Fibroblast of pulmonary artery (primary cell): ENCODE measurements around the gene AKAP6.
A peak's percentile ranks its signal among the peaks of the same experiment; 100 is the strongest.

Experiments used
- DNase-seq: peaks from one replicate; pipeline ENCODE4 v3.0.0-alpha.2; 2010; ENCODE audit warnings: low read depth
- H3K4me3 ChIP-seq: replicated peaks from 2 replicates; pipeline ENCODE4 v1.5.1; 2011; ENCODE audit warnings: low read depth, mild to moderate bottlenecking, control low read depth, low read length, moderate library complexity
- TF ChIP-seq, protein P1 (sequence below): IDR thresholded peaks from 2 replicates; pipeline ENCODE4 v1.5.1; 2011; ENCODE audit warnings: mild to moderate bottlenecking, control low read depth, low read length, inconsistent platforms; ENCODE audit errors: missing control alignments

The AKAP6 gene

DNA sequence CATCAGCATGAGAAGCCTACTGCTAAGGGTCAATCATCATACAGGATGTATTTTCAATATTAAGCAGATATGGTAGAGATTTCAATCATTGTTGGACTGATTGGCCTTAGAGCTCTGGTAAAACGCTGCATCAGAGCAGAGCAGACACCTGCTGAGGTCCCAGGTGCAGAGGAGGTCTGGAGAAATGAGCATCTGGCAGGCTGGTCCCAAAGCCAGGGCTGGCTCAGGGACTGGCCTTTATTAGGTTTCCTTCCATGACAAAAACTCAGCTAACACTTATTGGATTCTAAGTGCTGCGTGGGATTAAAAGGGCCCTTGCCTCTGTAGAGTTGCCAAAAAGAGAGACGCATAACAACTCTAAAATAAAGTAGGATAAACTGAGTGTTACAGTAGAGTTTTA is 29.7 kb downstream of the AKAP6 start:
- no peak for DNase-seq
- TF ChIP-seq, protein P1, sequence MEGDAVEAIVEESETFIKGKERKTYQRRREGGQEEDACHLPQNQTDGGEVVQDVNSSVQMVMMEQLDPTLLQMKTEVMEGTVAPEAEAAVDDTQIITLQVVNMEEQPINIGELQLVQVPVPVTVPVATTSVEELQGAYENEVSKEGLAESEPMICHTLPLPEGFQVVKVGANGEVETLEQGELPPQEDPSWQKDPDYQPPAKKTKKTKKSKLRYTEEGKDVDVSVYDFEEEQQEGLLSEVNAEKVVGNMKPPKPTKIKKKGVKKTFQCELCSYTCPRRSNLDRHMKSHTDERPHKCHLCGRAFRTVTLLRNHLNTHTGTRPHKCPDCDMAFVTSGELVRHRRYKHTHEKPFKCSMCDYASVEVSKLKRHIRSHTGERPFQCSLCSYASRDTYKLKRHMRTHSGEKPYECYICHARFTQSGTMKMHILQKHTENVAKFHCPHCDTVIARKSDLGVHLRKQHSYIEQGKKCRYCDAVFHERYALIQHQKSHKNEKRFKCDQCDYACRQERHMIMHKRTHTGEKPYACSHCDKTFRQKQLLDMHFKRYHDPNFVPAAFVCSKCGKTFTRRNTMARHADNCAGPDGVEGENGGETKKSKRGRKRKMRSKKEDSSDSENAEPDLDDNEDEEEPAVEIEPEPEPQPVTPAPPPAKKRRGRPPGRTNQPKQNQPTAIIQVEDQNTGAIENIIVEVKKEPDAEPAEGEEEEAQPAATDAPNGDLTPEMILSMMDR = no peak
- no peak overlapping the region for H3K4me3 ChIP-seq

DNA sequence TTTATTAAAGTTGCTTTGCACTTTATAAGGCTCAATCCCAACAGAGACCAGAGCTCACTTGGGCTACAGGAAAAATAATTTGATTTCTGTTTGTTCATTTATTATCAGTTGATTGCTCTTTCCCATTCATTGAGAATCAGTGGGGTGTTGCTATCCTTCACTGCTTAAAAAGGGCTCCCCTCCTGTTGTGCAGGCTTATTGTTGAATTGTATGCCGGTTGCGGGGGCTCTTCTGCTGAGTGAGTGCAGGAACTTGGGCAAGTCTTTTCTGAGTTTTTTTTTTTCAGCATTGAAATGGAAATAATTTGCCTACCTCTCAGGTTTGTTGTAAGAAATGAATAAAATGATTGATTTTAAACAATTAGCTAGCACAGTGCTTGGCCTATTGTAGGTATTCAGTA is 32.6 kb downstream of the AKAP6 start:
- TF ChIP-seq, protein P1 = no peak
- H3K4me3 ChIP-seq = no peak overlapping the region
- no peak for DNase-seq

DNA sequence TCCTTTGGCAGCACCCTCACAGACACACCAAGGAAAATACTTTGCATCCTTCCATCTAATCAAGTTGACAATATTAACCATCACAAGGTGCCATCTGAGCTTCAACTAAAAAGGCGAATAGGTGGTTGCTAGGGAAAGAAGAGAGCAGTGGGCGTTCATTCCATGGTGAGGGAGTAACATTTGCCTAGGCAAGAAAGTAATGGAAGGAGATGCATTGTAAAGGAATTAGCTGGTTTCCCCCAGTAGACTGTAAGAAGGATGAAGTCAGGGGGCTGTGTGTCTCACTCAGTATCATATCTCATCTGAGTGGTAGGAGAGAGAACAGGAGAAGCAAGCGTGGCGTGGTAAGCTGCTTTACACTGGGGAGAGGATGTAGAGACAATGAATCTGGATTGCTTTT is 34.7 kb downstream of the AKAP6 start:
- TF ChIP-seq, protein P1 = no peak
- no peak overlapping the region for H3K4me3 ChIP-seq
- DNase-seq = no peak

DNA sequence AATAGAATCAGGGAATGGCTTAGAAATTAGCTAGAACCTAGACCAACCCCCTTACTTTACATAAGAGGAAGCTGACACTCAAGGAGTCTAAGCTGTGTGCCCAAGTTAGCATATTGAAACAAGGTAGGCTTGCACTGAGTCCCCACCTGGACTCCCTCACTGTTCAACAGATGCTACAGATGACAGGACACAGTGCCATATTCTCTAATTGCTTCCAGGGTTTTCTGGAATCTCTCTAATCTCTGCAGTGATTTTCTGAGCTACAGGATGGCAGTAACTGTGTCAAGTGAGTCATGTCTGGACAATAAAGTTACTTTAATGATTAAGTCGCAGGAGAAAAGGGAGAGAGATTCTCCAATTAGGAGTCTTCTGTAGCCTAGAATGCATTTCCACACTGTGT is 35.8 kb downstream of the AKAP6 start:
- no peak overlapping the region for H3K4me3 ChIP-seq
- DNase-seq = no peak
- TF ChIP-seq, protein P1 = no peak

DNA sequence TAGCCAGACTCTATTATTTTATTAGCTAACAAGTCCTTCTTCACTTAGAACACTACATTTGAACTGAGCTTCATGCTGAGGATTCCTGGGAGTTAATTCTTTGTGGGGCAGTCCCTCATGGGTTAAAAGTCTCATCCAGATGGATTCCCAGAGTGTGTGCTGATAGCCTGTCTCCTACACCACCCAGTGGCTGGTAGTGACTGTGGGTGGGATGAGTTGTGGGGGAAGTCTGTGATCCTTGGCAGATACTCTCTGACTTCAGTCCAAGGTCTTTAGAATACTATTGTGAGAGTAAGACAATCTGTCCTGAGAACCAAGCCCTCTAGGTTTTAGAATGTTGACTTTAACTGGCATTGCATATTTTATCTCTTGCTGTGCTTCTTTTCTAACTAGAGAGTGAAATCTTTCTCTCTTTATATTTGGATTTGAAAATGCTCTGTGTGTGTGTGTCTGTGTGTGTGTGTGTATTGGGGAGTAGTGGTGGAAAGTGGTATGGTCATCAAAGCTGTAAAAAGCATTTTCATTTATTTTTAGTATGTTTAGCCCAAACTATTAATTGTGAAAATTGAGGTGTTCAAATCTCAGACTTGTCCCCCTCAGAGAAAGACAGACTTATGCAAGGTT is 37.3 kb downstream of the AKAP6 start:
- TF ChIP-seq, protein P1 = peak; percentile 30
- DNase-seq = peak; percentile 71
- H3K4me3 ChIP-seq = no peak overlapping the region

DNA sequence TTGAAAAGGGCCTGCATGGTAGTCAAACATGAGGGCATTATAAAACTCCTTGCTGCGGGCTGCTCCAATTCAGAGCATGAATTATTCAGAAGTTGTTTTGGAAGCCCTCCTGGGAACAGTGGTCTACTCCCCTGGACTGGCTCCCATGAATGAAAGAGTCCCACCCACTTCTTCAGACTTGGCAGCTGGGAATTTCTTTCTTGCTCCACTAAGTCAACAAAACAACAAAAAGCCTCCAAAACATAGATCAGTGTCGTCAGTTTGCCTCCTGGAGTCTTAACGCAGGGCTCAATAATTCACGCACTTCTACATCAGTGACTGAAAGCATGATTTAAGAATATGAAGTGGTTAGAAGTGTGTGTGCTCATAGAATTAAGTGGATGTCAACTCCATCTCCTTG is 37.9 kb downstream of the AKAP6 start:
- TF ChIP-seq, protein P1 = no peak
- H3K4me3 ChIP-seq = no peak overlapping the region
- peak; percentile 67 for DNase-seq

DNA sequence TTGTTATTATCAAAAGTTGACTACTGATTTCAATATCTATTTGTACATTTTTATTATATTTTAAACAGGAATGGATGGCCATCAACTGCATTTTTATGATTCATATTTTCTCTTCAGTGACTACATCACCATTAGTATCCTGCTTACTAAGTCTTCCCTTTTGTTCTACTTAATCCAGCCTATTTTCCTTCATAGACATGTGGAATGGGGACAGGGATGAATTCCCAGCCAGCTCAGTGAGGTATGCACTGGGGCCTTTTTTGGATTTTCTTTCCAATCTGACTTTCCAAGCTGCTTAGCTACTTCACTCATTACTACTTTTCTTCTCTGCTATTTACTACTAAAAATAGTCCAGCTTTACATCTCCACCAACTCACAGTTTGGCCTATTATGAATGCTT is 38.4 kb downstream of the AKAP6 start:
- DNase-seq = peak; percentile 14
- no peak overlapping the region for H3K4me3 ChIP-seq

More for the DNA sequence above, 38.4 kb downstream of the AKAP6 start:
- TF ChIP-seq, protein P1 = no peak
